Femur (tissue), 1 donor: Measurements from ENCODE around the gene RWDD4.

Experiments used
- DNase-seq: peaks from one replicate; pipeline ENCODE4 v3.0.0-alpha.2; 2017

RWDD4 gene

DNA sequence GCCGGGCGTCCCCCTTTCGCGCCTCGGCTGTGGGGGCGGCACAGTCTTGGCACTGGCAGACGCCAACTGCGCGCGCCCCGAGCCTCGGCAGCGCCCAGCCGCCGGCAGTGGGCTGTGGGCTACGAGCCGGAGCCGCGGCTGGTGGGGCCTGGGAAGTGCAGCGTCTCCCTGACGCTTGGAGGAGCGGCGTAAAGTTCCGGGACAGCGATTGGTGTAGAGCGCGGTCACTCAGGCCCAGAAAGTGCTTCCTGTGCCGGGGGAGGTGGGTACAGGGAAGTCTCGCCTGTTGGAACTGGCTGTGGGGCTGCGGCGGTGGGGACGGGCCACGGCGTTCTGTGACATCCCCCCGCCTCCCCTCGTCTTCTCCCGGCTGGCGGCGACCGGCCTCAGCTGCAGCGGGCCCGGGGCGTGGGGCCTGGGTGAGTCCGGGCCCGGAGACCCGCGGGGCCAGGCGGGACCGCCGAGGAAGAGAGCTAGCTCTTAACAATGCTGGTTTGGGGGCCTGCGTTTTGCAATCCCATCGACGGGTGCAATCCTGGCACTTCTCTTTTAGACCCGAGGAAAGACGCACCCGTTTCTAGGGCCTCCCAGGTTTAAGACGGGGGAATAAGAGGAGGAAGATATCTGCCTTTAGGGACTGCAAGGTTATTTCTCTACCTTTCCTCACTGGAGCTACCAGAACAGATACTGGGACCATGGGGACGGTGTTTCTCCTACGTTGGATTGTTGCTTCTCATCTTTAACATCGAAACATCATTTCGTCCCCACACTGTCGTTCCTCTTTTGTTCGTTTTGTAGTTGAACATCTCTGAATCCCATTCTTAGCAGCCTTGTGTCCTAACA is at the start of gene RWDD4, which contains the start of gene TRAPPC11:
RWDD4 (minus strand) TSS at position 157 of the 843 bp plus-strand sequence. CDS start 233 bp downstream, outside the sequence.
TRAPPC11 (plus strand) TSS at position 265 of the 843 bp plus-strand sequence. CDS start 4,575 bp downstream, outside the sequence.
- DNase-seq, result peak; percentile 99

DNA sequence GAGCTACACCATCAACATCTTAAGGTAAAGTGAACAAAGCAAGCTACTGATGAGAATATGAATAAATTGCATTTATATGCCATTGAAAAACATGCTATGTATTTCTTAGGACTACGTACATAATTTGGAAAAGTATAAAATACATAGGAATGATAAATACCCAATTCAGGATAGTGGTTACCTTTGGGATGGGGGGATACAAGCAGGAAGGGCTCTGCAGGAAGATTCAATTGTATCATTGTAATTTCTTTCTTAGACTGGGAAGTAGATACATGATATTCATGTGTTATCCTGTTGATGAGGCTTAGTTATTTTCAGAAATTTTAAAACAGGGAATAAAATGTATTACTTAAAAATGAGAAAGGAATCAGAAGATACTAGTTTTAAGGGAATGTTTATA is 43.5 kb upstream of the RWDD4 start:
- no peak for DNase-seq

DNA sequence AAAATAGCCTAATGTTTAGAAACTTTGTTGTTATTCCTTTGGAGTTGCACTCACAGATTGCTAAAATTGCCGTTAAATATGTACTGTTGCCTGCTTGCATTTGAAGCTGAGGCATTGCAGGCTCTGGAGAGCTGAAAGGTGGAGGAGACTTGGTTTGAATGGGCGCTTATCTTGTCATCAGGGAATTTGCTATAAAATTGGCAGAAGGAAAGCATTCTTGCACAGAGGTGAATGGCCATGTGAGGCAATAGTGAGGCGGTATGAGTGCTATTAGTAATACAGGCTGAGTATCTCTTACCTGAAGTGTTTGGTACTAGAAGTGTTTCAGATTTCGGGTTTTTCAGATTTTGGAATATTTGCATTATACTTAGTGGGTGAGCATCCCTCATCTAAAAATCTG is 41.4 kb upstream of the RWDD4 start:
- DNase-seq, result no peak

DNA sequence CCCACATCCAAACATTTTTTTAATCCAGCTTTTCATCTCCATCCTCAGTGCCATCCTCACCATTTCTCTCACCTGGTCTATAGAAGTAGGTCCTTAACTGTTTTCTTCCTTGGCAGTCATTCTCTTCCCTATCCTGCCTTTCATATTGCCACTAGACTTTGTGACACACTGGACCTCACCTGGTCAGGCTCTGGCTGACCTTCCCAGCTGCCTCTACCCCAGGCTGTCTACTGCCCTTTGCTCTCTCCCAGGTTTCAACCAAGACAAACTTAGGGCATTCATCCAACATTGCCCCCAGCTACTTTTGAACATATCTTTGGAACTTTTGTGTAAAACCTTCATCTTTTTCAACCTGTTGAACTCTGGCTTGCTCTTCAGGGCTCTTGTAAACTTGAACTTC is 39.9 kb upstream of the RWDD4 start:
- no peak for DNase-seq

DNA sequence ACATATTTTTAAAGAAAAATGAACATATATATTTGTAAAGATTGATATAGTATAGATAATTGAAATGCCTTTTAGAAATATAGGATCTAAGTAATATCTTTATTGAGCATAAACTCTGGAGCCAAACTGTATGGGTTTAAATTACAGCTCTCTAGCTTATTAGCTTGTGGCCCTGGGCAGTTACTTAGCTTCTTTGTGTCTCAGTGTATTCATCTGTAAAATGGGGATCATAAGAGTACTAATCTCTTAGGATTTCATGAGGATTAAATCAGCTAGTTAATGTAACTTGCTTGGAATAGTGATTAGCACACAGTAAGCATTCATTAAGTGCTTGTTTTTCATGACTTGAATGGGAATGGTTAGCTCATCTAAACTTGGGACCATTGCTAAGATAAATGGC is 32.9 kb upstream of the RWDD4 start:
- DNase-seq, result no peak

DNA sequence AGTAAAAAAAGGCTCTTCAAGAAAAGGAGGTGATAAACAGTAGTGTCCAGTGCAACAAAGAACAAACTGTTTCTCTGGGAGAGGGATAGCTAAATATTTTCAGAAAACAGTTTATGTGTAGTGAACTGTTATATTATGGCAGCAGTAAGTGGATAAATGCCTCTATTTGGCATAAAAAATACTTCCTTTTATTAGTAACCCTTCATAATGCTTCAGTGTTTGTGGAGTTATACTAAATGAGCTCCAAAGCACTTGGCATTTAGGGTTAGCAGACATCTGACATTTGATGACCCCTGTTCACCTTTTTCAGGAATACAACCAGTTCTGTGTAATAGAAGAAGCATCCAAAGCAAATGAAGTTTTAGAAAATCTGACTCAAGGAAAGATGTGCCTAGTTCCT is 32.0 kb upstream of the RWDD4 start:
- no peak for DNase-seq

DNA sequence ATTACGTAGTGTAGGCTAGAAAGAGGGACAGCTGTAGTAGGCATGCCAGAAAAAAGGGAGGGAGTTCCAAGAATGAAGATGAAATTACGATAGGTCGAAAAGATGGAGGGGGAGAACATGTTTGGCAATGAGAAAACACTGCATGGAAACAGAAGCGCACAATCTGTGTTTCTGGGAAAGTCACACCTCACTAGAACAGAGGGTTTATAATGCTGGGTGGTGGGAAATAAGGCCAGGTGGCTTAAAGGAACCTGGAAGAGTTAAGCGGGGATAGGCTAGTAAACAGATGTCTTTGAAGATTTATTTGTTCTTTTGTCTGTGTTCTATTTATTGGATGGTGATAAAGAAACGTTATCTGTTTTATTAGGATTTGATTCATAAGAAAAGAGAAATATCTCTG is 29.2 kb upstream of the RWDD4 start:
- DNase-seq, result no peak

DNA sequence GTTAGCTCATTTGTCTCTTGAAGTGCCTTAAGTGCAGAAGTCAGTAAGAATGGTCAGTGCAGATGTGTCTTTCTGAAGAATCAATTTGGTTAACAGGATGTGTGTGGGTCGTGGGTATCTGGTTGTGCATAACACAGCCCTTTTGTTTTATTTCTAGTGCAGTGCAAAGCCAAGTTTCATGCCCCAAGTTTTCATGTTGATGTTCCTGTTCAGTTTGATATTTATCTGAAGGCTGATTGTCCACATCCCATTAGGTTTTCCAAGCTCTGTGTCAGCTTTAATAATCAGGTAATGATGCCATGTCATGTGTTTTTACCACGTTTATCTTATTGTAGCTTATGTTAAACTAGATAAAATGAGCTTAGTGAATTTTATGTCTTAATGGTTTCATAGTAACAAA is 27.5 kb upstream of the RWDD4 start:
- no peak for DNase-seq

DNA sequence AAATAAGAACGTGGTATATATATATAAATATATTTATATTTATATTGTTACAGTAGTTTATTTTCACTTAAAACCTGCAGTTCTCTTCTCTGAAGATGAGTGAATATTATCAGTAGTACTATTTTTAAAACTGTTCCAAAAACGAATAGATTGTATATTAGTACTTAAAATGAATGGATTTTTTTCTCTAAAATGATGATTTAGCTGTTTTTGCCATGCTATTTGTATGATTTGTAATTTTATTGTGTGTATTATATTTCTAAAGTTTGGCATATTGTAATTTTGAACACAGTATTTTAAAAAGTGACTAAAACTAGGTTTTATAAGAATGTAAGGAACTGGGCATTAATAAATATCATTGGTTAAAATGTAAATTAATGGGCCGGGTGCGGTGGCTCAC is 22.1 kb upstream of the RWDD4 start:
- no peak for DNase-seq

DNA sequence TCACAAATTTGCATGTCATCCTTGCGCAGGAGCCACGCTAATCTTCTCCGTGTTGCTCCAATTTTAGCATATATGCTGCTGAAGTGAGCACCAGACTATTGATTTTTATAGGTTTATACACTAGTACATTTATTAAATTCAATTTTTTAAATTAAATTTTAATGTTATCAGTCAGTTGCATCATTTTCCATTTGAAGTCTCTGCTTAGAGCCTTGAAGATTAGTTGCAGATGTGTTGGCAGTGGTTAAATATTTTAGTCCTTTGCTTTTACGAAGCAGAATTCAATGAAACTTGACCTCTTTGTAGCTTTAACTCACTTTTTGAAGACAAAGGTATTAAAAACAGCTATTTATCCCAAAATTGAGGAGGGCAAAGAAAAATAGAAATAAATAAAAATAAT is 16.6 kb upstream of the RWDD4 start:
- DNase-seq, result no peak

DNA sequence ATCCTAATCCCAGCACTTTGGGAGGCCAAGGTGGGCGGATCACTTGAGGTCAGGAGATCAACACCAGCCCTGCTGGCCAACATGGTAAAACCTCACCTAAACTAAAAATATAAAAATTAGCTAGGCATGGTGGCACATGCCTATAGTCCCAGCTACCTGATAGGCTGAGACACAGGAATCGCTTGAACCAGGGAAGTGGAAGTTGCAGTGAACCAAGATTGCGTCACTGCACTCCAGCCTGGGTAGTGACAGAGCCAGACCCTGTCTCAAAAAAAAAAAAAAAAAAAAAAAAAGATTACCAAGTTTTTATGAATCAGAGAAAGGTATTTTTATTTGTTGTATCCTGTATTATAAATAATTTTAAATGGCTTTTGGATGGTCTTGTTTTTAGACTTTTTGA is 15.2 kb upstream of the RWDD4 start:
- DNase-seq, result no peak

DNA sequence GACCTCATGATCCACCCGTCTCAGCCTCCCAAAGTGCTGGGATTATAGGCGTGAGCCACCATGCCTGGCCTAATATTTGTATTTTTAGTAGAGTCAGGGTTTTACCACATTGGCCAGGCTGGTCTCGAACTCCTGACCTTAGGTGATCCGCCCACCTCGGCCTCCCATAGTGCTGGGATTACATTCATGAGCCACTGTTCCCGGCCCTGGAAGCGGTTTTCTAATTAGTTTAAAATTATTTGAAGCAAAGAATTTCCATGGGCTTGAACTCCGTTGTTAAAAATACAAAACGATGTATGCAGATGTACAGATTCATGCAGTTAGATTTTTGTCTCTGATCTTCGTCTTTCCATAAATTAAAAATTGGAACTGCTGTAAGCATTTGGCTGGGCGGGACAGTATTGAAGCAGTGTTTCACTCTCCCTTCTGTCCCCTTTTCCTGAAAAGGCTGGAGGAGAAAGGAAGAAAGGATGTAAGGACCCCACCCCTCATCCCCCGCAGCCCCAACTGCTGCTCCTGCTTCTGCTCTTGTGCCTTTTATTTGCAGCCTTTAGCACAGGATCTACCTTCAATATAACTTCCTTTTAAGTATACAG is 12.1 kb upstream of the RWDD4 start:
- DNase-seq, result no peak

DNA sequence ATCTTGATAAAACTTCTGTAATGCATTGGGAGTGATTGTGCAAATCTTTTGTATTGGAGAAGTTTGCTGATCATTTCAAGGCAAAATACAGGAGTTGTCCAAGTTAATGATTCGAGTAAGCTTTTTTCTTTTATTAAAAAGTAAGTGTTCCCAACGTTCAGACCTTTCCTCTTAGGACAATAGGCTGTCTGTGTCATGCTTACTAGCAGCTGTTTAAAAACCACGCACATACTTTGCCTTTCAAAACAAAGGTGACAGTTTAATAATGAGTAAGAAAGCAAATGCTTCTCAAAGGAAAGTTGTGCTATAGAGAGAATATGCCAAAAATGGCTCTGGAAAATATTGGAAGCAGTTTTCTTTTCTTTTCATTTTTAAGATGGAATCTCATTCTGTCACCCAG is 11.3 kb upstream of the RWDD4 start:
- DNase-seq, result no peak

DNA sequence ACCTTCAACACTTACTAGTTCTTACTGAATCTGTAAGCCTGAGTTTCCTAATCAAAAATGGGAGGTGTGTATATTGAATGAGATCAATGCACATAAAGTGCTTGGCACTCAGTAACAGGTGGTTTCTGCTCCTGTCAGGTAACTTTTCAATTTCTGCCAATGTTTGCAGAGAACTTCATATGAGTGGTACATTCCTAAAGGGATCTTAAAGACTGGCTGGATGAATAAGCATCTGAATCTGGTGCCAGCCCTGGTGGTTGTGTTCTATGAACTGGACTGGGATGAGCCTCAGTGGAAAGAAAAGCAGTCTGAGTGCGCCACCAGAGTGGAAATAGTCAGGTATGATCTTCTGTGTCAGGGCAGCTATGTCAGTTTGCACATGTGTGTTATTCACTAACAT is 7.1 kb upstream of the RWDD4 start:
- no peak for DNase-seq

DNA sequence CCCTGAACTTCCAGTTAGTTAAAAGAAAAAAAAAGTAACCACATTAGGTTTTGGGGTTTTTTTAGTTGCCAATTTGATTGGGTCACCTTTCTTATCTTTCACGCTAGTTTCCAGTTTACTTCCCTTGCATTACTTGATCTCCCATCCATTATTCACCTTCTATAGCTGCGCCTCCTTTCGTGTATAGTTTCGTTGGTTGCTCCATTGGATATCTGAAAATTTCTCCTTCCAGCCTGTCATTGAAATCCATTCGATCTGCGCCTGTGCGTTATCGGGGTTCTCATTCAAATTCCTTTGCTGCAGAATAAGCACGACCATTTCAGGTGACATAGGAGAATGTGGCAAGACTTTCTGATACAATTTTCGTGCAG is 872 bp upstream of the RWDD4 start:
- DNase-seq, result no peak

DNA sequence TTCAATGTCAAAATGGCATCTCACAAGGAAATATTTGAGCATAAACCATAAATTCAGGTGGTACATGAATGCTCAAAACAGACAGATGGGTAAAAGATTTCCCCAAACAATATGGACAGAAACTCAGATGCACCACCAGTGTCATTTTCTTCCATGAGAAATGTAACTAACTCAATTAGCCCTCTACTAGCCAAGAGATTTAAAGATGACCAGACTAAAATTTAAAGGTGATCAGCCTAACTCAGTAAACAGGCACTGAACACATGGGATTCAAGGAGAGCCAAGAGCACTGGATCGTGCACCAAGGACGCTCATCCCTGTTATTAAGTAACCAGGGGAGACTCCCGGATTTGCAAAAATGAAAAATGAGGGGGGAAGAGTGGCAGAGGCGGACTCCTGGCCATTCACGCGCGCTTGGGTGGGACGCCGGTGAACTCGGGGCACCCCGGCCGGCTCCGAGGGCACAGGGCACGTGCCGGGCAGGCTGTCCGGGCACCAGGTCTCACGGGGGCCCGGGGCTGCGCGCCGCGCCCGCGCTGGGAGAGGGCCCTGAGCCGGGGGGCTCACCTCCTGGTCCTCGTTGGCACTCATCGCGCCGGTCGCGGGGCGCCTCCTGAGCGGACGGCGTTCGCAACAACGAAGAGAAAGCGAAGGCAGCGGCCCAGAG is 490 bp downstream of the RWDD4 start:
- peak; percentile 42 for DNase-seq

DNA sequence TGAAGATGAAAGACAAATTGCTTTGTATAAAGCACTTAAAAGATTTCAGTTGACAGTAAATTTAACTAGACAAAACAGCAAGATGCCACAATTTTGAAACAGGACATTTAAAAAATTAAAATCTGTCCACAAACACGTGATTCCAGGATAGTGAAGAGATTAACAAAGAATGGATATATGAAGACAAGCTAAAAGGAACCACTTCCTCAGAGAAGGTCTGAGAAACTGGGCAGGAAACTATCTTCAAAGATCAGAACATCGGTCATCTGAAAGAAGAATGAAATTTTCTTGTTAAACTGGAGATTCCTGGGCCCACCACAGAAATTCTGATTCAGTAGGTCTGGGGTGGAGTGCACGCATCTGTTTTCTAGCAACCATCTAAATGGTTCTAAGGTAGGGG is 1.4 kb downstream of the RWDD4 start:
- DNase-seq, result no peak

DNA sequence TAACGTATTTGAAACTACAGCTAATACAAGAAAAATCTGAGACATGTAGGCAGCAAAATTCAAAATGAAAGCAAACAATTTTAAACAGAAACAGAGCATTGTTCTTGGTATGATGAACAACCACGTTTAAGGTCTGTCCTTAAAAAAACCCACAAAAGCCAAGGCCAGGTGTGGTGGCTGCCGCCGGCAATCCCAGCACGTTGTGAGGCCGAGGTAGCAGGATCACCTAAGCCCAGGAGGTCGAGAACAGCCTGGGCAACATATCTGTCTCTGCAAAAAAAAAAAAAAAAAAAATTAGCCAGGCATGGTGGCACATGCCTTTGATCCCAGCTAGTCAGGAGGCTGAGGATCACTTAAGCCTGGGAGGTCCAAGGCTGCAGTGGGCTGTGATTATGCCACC is 13.7 kb downstream of the RWDD4 start:
- DNase-seq, result no peak

DNA sequence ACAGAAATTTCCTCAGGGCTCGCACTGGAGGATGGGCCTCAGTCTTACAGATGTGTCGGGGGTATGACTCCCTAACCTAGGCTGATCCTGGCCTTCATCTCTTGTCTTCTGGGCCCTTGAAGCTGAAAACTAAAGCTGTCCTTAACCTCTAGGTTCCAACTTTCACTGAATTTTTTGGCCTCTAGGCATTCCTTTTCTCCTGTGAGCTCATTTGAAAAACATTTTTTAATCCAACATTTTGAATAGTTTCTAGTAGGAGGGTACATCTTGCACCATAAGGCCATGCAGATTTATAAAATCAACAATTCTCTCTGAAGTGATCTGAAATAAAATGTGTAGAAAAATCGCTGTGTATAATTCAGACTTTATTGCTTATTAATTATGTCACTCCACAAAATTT is 19.7 kb downstream of the RWDD4 start:
- DNase-seq, result no peak

DNA sequence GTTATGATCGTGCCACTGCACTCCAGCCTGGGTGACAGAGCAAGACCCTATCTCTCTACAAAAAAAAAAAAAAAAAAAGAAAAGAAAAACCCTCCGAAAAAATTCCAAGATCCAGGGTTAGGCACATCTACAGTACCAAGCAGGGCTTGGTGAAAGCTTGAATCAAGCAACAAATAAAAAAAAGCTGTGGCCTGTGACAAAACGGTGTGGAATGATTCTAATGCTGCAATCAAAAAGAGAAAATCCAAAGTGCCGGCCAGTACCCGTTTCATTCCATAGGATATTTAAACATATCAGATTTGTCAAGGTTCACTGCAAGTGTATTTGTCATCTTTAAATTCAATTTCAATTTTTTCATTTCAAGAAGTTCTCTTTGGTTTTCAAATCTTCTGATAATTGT is 20.5 kb downstream of the RWDD4 start:
- DNase-seq, result no peak

DNA sequence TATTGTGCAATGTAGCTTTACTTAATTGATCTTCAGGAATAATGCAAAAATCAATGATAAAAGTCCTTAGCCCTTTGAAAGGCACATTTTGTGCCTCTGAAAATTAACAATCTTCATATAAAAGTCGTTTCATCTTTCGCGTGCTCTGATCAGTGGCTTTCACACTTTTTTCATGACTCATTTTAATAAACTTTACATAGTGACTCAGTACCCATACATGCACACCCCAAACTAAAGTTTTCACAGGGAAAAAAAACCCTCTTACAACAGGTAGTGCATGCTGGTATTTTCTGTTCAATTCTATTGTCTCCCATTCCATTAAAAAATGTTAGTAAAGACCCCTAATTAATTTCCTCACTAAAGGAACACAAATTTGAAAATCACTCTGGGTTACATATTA is 21.5 kb downstream of the RWDD4 start:
- no peak for DNase-seq

DNA sequence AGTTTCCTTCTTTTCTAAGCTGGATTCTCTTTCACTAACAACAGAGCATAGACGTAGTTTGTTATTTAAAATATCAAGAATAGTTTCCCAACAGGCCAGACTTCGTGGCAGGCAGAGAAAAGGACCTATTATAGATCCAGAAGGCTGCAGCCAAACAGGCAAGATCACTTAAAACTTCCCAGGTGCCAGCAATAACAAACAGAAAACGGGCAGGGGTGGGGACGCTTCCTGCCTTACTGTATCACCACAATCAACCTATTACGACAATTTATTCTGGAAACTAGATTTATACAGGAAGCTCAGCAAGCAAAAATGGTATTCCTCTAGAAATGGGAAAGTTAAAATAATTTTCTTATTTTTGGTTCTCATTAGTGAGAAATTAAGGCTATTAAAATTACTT is 22.1 kb downstream of the RWDD4 start:
- no peak for DNase-seq

DNA sequence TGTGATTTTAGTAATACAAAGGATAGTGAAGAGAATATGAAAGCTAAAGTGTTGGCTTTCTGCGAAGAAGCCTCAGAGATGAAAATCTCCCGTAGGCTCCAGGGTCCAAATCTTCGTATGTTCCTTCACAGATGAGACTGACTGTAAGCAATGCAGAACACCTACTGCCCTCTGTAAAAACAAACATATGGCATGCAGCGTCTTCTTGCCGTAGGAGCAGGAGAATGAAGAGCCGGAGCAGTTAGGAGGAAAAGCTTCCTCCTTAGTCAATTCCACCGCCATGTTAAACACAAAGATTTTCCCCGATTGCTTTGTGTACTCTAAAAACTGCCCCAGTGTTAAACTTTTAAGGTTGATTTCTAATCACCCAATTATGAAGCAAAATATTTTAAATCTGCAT is 22.5 kb downstream of the RWDD4 start:
- no peak for DNase-seq

DNA sequence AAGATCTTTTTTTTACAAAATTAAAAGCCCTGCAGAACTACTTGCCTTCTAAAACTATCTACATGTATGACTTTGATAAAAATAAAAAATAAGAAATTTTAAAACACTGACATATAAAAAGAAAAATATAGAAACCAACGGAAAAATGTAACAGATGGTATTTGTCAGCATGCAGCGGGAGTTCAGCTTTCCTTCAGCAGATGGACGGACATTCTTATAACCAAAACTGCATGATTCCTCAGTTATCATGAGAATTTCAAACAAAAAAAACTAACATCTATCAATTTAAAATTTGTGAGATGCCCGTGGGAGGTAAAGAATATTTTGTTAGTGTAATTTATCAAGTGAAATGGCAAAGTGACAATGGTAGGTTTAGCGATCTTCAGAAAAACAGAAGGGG is 23.2 kb downstream of the RWDD4 start:
- no peak for DNase-seq
